Measurements from ENCODE around the gene TCTN1.

Gene TCTN1

GRCh38 chr12:110677982-110678381 lies 64.1 kb downstream of the TCTN1 start:
- Histone ChIP-seq H3K36me3 (ENCODE audit: control insufficient read depth, insufficient read depth, low read length) (no peaks in the 10 kb centered on the region), H3K4me1 (ENCODE audit: control insufficient read depth, insufficient read depth, low read length) (no peaks in the 10 kb centered on the region), H3K4me3 (ENCODE audit: insufficient read depth, low read depth, low read length) (no peak overlapping the region), H3K27me3 (ENCODE audit: control insufficient read depth, insufficient read depth, low read length, poor library complexity, severe bottlenecking) (no peaks in the 10 kb centered on the region), H3K9me3 (ENCODE audit: control insufficient read depth, low read length) (no peaks in the 10 kb centered on the region), H3K27ac (ENCODE audit: insufficient read depth, low read depth, low read length, poor library complexity, severe bottlenecking) (no peak overlapping the region)
- 88 to 91% methylated on average over 4 of the region's 4 CpGs for WGBS, 2 experiments

GRCh38 chr12:110679201-110679600 lies 65.3 kb downstream of the TCTN1 start:
- H3K27me3 ChIP-seq (ENCODE audit: control insufficient read depth, insufficient read depth, low read length, poor library complexity, severe bottlenecking) = no peaks in the 10 kb centered on the region
- no peak overlapping the region for H3K27ac ChIP-seq (ENCODE audit: insufficient read depth, low read depth, low read length, poor library complexity, severe bottlenecking)
- no peaks in the 10 kb centered on the region for H3K4me1 ChIP-seq (ENCODE audit: control insufficient read depth, insufficient read depth, low read length)
- WGBS, 2 experiments = 89 to 96% methylated on average over 8 to 12 of the region's 12 CpGs
- H3K4me3 ChIP-seq (ENCODE audit: insufficient read depth, low read depth, low read length) = no peak overlapping the region
- H3K9me3 ChIP-seq (ENCODE audit: control insufficient read depth, low read length) = no peaks in the 10 kb centered on the region
- no peaks in the 10 kb centered on the region for H3K36me3 ChIP-seq (ENCODE audit: control insufficient read depth, insufficient read depth, low read length)

DNA sequence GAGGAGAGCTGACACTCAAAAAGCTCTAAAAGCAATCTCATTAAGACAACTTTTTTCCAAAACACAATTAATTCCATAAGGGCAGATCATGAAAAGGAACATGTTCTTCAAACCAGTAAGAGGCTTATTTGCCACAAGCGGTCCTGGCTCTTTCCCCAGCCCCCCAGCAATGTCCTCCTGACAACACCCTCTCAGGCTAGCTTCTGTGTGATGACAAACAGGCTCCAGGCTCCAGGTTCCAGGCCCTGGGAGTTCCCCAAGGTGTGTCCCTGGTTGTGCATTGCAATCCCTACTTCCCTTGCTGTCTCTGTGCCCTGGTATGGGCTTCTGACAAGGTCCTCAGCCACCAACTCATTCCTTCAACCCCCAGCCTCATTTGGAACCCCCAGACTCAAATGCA lies 66.1 kb downstream of the TCTN1 start:
- WGBS, 2 experiments = 89 to 90% methylated on average over 1 of the region's 1 CpG
- Histone ChIP-seq H3K9me3 (ENCODE audit: control insufficient read depth, low read length) (no peaks in the 10 kb centered on the region), H3K27ac (ENCODE audit: insufficient read depth, low read depth, low read length, poor library complexity, severe bottlenecking) (no peak overlapping the region), H3K36me3 (ENCODE audit: control insufficient read depth, insufficient read depth, low read length) (no peaks in the 10 kb centered on the region), H3K27me3 (ENCODE audit: control insufficient read depth, insufficient read depth, low read length, poor library complexity, severe bottlenecking) (no peaks in the 10 kb centered on the region), H3K4me1 (ENCODE audit: control insufficient read depth, insufficient read depth, low read length) (no peaks in the 10 kb centered on the region), H3K4me3 (ENCODE audit: insufficient read depth, low read depth, low read length) (no peak overlapping the region)

DNA sequence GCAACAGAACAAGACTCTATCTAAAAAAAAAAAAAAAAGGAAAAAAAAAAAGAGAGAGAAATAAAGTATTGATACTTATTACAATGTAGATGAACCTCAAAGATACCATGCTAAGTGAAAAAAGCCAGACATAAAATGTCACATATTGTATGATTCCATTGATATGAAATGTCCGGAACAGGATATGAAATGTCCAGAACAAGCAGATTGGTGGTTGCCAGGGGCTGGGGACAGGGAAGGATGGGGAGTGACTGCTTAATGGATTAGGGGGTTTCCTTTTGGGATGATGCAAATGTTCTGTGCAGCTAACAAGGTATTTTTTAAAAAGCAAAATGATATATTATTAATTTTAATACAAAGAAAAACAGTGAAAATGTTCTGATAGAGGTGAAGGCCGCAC lies 70.0 kb downstream of the TCTN1 start:
- Histone ChIP-seq H3K36me3 (ENCODE audit: control insufficient read depth, insufficient read depth, low read length) (no peaks in the 10 kb centered on the region), H3K9me3 (ENCODE audit: control insufficient read depth, low read length) (no peaks in the 10 kb centered on the region), H3K4me1 (ENCODE audit: control insufficient read depth, insufficient read depth, low read length) (no peaks in the 10 kb centered on the region), H3K27ac (ENCODE audit: insufficient read depth, low read depth, low read length, poor library complexity, severe bottlenecking) (no peak overlapping the region), H3K4me3 (ENCODE audit: insufficient read depth, low read depth, low read length) (no peak overlapping the region), H3K27me3 (ENCODE audit: control insufficient read depth, insufficient read depth, low read length, poor library complexity, severe bottlenecking) (peaks cover 26% of the 10 kb centered on the region)
- 97 to 100% methylated on average over 1 to 2 of the region's 2 CpGs for WGBS, 2 experiments

DNA sequence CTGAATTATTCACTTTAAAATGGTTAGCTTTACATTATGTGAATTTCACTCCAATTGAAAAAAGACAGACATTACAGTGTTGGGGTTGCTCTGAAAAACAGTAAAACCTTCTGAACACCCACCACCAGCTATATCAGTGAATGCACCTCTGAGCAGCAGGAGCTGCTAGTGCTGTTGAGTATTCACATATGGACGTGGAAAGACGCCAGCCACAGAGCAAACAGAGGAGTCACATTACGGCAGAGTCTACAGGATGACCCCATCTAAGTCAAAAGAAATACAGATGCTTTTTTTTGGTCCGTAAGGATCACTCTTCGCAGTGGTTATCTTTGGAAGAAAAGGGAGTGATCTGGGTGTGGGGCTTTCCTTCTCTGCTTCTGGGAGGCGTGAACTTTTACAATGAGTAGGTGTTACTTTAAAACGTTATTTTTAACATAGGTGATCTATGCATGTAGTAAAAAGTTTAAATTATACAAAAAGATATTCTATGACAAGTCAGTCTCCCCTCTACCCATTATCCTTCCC lies 70.4 kb downstream of the TCTN1 start:
- Histone ChIP-seq H3K27me3 (ENCODE audit: control insufficient read depth, insufficient read depth, low read length, poor library complexity, severe bottlenecking) (peaks cover 26% of the 10 kb centered on the region), H3K27ac (ENCODE audit: insufficient read depth, low read depth, low read length, poor library complexity, severe bottlenecking) (no peak overlapping the region), H3K9me3 (ENCODE audit: control insufficient read depth, low read length) (no peaks in the 10 kb centered on the region), H3K36me3 (ENCODE audit: control insufficient read depth, insufficient read depth, low read length) (no peaks in the 10 kb centered on the region), H3K4me1 (ENCODE audit: control insufficient read depth, insufficient read depth, low read length) (no peaks in the 10 kb centered on the region), H3K4me3 (ENCODE audit: insufficient read depth, low read depth, low read length) (no peak overlapping the region)
- 73 to 81% methylated on average over 5 of the region's 7 CpGs for WGBS, 2 experiments

GRCh38 chr12:110686294-110686903 lies 72.5 kb downstream of the TCTN1 start:
- peaks cover 10% of the 10 kb centered on the region for H3K4me1 ChIP-seq (ENCODE audit: control insufficient read depth, insufficient read depth, low read length)
- no peaks in the 10 kb centered on the region for H3K36me3 ChIP-seq (ENCODE audit: control insufficient read depth, insufficient read depth, low read length)
- 94 to 95% methylated on average over 3 of the region's 3 CpGs for WGBS, 2 experiments
- no peaks in the 10 kb centered on the region for H3K9me3 ChIP-seq (ENCODE audit: control insufficient read depth, low read length)
- H3K27ac ChIP-seq (ENCODE audit: insufficient read depth, low read depth, low read length, poor library complexity, severe bottlenecking) = no peak overlapping the region
- no peak overlapping the region for H3K4me3 ChIP-seq (ENCODE audit: insufficient read depth, low read depth, low read length)
- H3K27me3 ChIP-seq (ENCODE audit: control insufficient read depth, insufficient read depth, low read length, poor library complexity, severe bottlenecking) = peaks cover 29% of the 10 kb centered on the region

- Histone ChIP-seq H3K36me3 (ENCODE audit: control insufficient read depth, insufficient read depth, low read length) (no peaks in the 10 kb centered on the region), H3K4me3 (ENCODE audit: insufficient read depth, low read depth, low read length) (no peak overlapping the region), H3K4me1 (ENCODE audit: control insufficient read depth, insufficient read depth, low read length) (peaks cover 10% of the 10 kb centered on the region), H3K27me3 (ENCODE audit: control insufficient read depth, insufficient read depth, low read length, poor library complexity, severe bottlenecking) (peaks cover 29% of the 10 kb centered on the region), H3K9me3 (ENCODE audit: control insufficient read depth, low read length) (no peaks in the 10 kb centered on the region), H3K27ac (ENCODE audit: insufficient read depth, low read depth, low read length, poor library complexity, severe bottlenecking) (no peak overlapping the region)
- WGBS, 2 experiments = 92 to 94% methylated on average over 15 of the region's 15 CpGs
These were observed 73.7 kb downstream of the TCTN1 start for GRCh38 chr12:110687396-110688169.

DNA sequence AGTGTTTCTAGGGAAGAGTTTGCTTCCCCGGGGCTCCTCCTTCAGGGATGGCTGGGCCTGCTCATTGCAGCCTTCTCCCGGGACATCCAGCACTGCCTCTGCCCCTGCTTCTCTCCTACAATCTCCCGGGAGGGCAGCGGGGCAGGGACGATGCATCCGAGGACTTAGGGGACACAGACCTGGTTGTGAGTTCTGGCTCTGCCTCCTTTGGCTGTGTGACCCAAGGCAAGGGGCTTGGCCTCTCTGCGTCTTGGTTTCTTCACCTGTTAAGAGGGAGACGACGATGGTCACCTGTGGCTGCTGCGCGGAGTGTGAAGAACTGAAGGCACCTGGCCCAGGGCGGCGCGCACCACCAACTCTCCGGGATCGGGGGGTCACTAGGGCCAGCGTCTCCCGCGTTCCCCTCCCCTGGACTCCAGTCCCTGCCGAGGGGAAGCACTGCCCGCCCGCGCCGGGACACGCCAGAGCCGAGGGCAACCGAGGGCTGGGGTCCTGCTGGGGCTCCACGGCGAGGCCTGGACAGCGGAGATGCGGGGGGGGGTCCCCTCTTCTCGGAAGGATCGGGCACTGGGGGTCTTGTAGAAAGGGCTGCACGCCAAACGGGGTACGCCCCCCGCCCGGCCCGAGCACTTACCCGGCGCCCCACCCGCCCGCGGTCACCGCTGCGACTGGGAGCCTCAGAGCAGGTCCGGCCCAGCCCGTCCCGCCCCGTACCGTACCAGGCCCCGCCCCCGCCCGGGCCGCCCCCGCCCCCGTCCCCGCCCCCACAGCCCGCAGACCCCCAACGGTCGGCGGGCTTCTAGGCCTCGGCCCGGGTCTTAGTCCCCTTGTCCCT lies 74.7 kb downstream of the TCTN1 start, which contains the start of gene HVCN1:
Gene HVCN1, minus strand, starts transcription at position 670 of the 835 bp plus-strand sequence. CDS start 5,870 bp downstream, outside the sequence.
- no peak within 1 kb of the TSS for H3K27ac ChIP-seq (ENCODE audit: insufficient read depth, low read depth, low read length, poor library complexity, severe bottlenecking)
- WGBS, 2 experiments = 4% methylated on average over 60 to 64 of the region's 64 CpGs
- H3K4me1 ChIP-seq (ENCODE audit: control insufficient read depth, insufficient read depth, low read length) = peaks cover 10% of the 10 kb centered on the region
- no peaks in the 10 kb centered on the region for H3K36me3 ChIP-seq (ENCODE audit: control insufficient read depth, insufficient read depth, low read length)
- peak within 1 kb of the TSS; percentile 51 for H3K4me3 ChIP-seq (ENCODE audit: insufficient read depth, low read depth, low read length)
- no peaks in the 10 kb centered on the region for H3K9me3 ChIP-seq (ENCODE audit: control insufficient read depth, low read length)
- peaks cover 29% of the 10 kb centered on the region for H3K27me3 ChIP-seq (ENCODE audit: control insufficient read depth, insufficient read depth, low read length, poor library complexity, severe bottlenecking)

DNA sequence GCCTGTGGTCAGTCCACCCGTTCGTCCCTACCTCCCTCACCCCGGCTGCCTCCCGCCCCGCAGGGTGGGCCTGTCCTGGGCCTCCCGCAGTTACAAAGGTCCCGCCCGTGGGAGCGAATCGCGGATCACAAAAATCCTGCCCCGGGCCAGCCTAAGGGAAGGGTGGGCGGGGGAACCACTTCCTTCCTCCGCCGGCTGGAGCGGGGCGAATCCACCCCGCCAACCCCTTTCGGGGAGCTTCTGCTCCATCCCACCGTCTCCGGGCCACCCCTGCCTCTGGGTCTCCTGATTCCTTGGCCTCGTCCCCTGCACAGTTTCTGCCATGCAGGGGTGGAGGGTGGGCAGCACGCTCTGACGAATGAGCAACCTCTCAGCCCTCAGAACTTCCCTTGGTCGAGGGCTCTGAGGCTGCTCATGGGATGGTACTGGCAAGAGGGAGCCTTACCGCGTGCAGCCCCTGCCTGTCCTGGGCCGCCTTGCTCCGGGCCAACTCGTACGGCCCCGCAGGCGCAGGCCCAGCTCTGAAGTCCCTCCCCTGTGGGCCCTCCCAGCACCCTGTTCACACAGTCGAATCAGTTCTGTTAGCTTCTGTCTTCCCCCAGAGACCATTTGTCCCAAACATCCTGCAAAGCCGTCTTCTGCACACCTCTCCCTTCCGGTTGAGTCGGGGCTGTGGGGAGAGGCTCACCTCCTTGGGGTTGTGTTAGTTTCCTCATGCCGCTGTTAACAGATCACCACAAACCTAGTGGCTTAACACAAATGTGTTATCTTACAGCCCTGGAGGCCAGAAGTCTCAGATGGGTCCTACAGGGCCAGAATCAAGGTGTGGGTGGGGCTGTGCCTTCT lies 75.6 kb downstream of the TCTN1 start:
- Histone ChIP-seq H3K9me3 (ENCODE audit: control insufficient read depth, low read length) (no peaks in the 10 kb centered on the region), H3K27ac (ENCODE audit: insufficient read depth, low read depth, low read length, poor library complexity, severe bottlenecking) (no peak overlapping the region), H3K36me3 (ENCODE audit: control insufficient read depth, insufficient read depth, low read length) (no peaks in the 10 kb centered on the region), H3K4me1 (ENCODE audit: control insufficient read depth, insufficient read depth, low read length) (peaks cover 10% of the 10 kb centered on the region), H3K4me3 (ENCODE audit: insufficient read depth, low read depth, low read length) (peak overlapping the region; percentile 51), H3K27me3 (ENCODE audit: control insufficient read depth, insufficient read depth, low read length, poor library complexity, severe bottlenecking) (peaks cover 29% of the 10 kb centered on the region)
- WGBS, 2 experiments = 13 to 15% methylated on average over 38 of the region's 38 CpGs

All from ectodermal cell (in vitro differentiated cells).